Measurements from ENCODE around the gene MUC6. TPM values are rescaled to one million over a fixed set of nuclear protein-coding genes. Genes with fewer than 3 reads are reported as not detected.
A peak's percentile ranks its signal among the peaks of the same experiment; 100 is the strongest.
"Not testable (repeated sequence)": the region's sequence is repeated elsewhere in the genome, so short reads cannot be mapped to it uniquely, and the experiment has no call there.

The MUC6 gene
- total RNA-seq, 2 donors from 2014 or later = not detected

DNA sequence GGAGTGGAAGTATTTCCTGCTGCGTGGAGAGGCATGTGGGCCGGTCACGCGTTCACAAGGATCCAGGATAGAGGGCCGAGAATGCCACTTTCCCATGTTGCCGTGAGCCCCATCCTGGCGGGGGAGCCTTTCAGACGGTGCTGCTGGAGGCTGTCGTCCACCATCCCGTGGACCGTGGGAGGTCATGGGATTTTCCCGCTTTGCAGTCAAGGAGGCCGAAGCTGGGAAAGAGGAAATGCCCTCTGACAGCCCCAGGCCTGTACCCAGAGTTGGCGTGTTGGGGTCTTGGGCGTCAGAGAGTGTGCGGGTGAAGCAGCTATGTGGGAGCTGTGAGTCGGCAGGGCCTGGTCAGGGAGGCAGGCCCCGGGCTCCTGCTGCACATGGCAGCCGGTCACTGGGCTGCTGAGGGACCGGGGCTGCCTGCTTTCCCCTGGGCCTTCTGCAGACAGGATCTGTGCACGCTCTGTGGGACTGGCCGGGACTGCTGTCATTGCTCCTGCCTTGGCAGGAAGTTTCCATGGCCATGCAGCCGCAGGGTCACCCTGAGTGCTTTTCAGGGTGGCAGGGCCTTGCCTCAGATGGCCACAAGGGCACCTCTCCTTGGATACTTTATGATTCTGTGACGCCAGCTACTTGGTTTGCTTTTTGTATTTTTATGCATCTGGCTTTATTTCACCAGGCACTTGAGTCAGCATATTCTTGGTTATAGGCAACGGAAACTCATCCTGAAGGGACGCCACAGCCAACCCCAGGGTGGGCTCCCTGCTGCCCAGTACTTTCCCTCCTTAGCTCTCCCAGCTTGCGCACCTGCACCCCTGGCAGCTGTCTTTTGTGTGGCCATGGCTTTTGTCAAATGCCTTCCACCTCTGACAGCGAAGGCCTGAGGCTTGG, 58.4 kb downstream of the MUC6 start:
- no peak for DNase-seq
- intact Hi-C loops (cut with DNase I, micrococcal nuclease) = no loop called here
- ATAC-seq = no peak

GRCh38 chr11:976431-977160, 59.9 kb downstream of the MUC6 start:
- DNase-seq (no peak), ATAC-seq (no peak)
- intact Hi-C loops (cut with DNase I, micrococcal nuclease) = no loop called here

GRCh38 chr11:975827-976226, 60.7 kb downstream of the MUC6 start:
- intact Hi-C loops (cut with DNase I, micrococcal nuclease) = no loop called here
- ATAC-seq (peak; percentile 35), DNase-seq (no peak)

- intact Hi-C loops (cut with DNase I, micrococcal nuclease); ATAC-seq; DNase-seq: not testable (repeated sequence)
Observed at GRCh38 chr11:975376-975775, 61.1 kb downstream of the MUC6 start.

DNA sequence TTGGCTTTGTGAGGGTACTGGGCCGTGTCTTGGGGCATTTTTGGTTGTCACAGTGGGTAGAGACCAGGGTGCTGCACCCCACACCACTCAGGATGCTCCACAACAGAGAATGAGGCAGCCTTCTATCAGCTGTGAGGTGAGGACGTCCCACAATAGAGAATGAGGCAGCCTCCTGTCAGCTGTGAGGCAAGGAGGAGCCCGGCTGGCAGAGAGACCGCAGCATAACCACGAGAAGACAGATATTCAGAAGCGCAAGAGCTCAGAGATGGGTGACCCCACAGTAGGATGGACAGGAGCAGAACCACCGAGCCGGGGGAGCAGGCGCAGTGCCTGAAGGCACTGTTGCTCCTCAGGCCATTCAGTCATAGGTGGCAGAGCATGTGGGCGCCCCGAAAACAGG, 63.3 kb downstream of the MUC6 start:
- DNase-seq (no peak), ATAC-seq (no peak)
- intact Hi-C loops (cut with DNase I, micrococcal nuclease) = no loop called here

GRCh38 chr11:972523-973211, 63.9 kb downstream of the MUC6 start:
- intact Hi-C loops (cut with DNase I, micrococcal nuclease) = no loop called here
- no peak for ATAC-seq
- DNase-seq = no peak

DNA sequence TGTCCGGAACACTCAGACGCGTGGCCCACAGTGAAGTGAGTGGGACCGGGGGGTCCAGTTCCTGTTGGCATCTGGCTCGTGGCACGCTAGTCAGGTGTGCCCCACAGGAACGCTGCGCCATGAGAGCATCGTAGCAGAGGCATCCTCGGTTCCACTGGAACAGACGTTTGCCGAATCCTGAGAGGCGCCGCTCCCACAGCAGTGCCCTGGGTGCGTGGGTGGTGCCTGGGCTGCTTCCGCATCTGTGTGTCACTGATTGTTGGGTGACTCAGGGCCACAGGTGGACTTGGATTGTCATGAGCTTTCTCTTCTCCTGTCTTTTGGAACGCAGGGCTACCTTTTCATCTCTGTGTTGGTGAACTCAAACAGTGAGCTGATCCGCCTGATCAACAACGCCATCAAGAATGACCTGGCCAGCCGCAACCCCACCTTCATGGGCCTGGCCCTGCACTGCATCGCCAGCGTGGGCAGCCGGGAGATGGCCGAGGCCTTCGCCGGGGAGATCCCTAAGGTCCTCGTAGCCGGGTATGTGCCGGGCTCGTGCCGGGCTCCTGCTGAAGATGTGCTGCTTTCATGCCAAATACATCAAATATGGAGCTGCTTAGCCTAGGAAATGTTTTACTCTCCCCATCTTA, 64.7 kb downstream of the MUC6 start:
- ATAC-seq = no peak
- intact Hi-C loops (cut with DNase I, micrococcal nuclease) = no loop called here
- no peak for DNase-seq

DNA sequence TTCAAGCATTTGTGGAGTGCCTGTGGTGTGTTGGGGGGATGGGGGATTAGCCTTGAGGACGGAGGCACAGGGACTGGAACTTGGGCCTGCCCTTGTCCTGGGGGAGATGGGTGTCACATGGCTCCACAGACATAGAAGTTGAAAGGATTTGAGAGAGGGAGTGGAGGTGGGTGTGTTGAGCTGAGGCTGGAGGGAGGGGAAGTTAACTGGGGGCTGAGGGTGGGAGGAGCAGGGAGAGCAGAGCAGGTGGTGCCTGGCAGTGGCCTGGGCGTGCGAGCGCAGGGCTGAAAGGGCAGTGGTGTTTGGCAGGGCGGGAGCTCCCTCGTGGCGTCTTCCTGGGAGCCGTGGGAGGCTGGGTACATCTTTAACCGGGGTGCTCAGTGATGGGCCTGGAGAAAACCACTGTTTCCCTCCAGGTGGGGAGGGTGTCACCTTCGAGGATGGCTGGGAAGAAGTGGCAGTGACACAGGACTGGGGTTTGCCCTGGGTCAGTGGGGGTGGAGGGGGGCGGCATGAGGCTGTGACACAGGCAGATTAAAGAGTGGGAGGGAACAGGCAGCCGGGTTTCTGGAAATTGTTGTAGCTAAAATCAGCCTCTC, 65.3 kb downstream of the MUC6 start:
- DNase-seq = no peak
- intact Hi-C loops (cut with DNase I, micrococcal nuclease) = no loop called here
- no peak for ATAC-seq

DNA sequence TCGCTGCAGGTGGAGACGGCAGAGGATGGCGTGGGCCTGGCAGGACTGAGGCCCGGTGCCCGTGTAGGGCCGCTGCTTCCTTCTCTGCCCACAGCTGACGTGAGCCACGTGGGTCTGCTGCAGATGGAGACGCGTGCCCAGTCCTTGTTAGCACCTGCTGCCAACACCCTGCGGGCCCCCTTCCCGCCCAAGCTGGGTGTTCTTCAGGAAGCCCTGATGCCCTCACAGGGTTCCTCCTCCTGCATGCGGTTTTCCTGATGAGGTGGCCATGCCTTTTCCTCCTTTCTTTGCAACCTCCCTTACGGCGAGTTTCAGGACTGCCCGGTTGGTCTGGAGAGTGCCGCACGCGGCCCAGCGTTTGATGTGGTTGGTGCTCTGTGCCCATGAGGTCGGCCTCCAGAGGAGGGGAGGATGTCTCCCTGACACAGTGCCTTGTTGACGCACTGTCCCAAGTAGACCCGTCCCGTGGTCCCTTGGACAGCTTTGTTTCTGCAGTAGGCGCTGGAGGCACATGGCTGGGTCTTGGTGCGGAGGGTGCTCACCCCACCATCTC, 66.1 kb downstream of the MUC6 start:
- DNase-seq (no peak), ATAC-seq (no peak)
- intact Hi-C loops (cut with DNase I, micrococcal nuclease) = no loop called here

DNA sequence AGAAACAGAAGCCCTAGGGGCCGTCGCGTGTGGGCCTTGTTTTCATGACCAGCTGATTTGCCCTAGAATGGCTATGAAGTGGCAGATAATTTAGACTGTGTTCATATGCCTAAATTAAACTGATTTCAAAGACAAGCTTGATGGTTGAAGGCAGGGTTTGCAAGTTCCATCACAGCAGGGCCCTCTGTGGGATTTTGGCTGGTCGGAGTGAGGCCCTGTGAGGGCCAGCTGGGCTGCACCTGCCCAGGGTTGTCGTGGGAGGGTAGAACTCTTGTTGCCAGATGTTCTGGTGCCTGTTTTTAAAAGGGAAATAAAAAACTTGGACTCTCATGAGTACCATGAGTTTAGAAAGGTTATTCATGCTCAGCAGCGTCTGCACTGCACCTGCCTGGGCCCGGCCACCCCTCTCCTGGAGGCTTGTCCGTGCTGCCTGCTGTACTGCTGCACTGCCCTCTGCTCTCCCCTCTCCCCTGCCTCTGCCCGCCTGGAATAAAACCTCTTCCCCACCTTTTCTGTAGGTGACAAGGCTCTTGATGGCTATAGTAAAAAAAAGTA, 66.8 kb downstream of the MUC6 start:
- intact Hi-C loops (cut with DNase I, micrococcal nuclease) = no loop called here
- no peak for DNase-seq
- no peak for ATAC-seq

GRCh38 chr11:968822-969221, 67.7 kb downstream of the MUC6 start:
- intact Hi-C loops (cut with DNase I, micrococcal nuclease) = no loop called here
- DNase-seq (no peak), ATAC-seq (no peak)

DNA sequence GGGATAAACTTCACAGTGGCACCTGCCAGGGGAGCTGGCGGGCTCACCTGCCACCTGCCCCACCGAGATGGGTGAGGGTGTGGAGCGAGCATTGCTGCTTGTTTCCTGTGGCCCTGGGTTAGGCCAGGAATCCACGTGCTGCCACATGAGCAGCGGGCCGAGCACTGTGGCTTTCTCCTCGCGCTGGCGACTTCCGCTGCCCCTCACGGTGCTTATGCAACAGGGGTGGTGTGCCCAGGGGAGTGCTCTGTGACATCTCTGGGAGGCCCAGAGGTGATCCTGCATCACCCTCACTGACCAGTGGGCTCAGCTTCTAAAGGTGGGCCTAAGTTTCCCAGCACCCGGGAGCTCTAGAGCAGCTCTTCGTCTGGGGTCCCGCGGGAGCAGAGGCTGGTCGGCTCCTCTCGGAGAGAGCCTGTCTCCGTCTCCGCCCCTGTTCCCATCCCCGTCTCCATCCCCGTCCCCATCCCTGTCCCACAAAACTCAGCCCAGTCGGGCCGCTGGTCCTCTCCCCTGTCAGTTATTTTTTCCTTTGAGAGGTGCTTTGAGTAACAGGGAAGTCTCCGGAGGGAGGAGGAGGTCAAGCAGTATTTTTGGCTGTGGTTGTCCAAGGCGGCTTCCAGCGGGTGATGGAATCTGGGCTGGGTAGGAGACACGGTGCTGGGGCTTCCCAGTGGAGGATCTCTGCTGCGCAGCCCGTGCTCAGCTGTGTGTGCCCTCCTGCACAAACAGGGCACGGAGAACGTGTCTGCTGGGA, 68.3 kb downstream of the MUC6 start:
- DNase-seq = no peak
- no peak for ATAC-seq
- intact Hi-C loops (cut with DNase I, micrococcal nuclease) = no loop called here

DNA sequence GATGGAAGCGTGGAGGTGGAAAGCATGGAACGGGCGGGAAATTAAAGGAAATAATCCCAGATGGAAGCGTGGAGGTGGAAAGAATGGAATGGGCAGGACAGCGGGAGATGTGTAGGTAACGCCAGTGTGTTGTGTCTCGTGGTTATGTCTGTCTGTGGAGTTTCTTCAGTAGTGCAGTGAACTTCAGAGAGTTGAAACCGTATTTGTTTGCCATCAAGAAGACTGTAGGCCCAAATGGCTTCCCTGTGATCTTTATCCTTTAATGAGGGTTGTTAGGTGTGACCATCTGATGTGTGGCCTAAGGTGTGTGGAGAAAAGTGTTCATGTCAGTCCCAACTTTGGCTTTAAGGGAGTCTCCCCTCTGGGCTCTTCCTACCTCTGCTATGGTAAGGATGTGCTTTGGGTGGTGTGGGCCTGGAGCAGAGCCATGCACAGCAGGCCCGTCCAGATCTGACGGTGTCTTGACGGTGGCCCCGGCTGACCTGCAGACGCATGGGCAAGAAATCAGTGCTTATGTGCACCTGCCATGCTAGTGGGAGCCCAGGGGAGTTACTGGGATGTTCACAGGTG, 71.2 kb downstream of the MUC6 start:
- intact Hi-C loops (cut with DNase I, micrococcal nuclease) = no loop called here
- DNase-seq (no peak), ATAC-seq (no peak)

DNA sequence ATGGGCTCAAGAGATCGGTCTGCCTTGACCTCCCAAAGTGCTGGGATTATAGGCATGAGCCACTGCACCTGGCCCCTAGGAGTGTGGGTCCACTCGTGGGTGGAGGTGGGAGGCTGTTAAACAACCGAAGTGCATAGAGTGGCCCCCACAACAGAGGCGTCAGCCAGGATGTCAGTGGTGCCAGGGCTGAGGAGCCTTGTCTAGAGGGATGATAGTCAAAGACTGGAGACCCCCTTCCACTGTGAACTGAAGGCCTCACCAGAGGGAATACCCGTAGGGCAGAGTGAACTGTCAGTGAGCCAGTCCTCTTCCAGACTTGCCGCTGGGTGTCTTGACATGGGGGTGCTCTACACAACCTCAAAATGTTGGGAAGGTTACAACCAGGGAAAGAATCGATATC, 72.7 kb downstream of the MUC6 start:
- DNase-seq (no peak), ATAC-seq (no peak)
- intact Hi-C loops (cut with DNase I, micrococcal nuclease) = no loop called here
